Islet precursor cell (in vitro differentiated cells): ENCODE results near the gene TNIK.

ENCODE experiments used
- DNase-seq: peaks from one replicate; pipeline ENCODE4 v3.0.0-alpha.2; 2018

TNIK gene

GRCh38 chr3:171459942-171460724, at the start of gene TNIK:
Gene TNIK (minus strand): TSS chr3:171460405. CDS start chr3:171460063, 342 bp downstream.
- DNase-seq, result peak; percentile 93

- no peak for DNase-seq
Observed at GRCh38 chr3:171508676-171509075, 48.5 kb upstream of the TNIK start.

GRCh38 chr3:171508206-171508605, 48.0 kb upstream of the TNIK start:
- no peak for DNase-seq

- DNase-seq, result no peak
Observed at GRCh38 chr3:171506743-171507319, 46.6 kb upstream of the TNIK start.

- DNase-seq, result no peak
Observed at GRCh38 chr3:171505822-171506333, 45.7 kb upstream of the TNIK start.

- DNase-seq, result no peak
Observed at GRCh38 chr3:171504376-171504775, 44.2 kb upstream of the TNIK start.

- no peak for DNase-seq
Observed at GRCh38 chr3:171503817-171504216, 43.6 kb upstream of the TNIK start.

GRCh38 chr3:171498921-171499320, 38.7 kb upstream of the TNIK start:
- DNase-seq, result no peak

- DNase-seq, result no peak
Observed at GRCh38 chr3:171497468-171497867, 37.3 kb upstream of the TNIK start.

GRCh38 chr3:171495413-171495812, 35.2 kb upstream of the TNIK start:
- no peak for DNase-seq

- DNase-seq, result no peak
Observed at GRCh38 chr3:171494457-171495109, 34.4 kb upstream of the TNIK start.

- DNase-seq, result no peak
Observed at GRCh38 chr3:171491361-171491760, 31.2 kb upstream of the TNIK start.

GRCh38 chr3:171490901-171491300, 30.7 kb upstream of the TNIK start:
- no peak for DNase-seq

GRCh38 chr3:171489348-171489747, 29.1 kb upstream of the TNIK start:
- DNase-seq, result no peak

GRCh38 chr3:171488479-171488878, 28.3 kb upstream of the TNIK start:
- no peak for DNase-seq

- no peak for DNase-seq
Observed at GRCh38 chr3:171487382-171487781, 27.2 kb upstream of the TNIK start.

- no peak for DNase-seq
Observed at GRCh38 chr3:171485338-171485737, 25.1 kb upstream of the TNIK start.

- DNase-seq, result no peak
Observed at GRCh38 chr3:171481011-171481410, 20.8 kb upstream of the TNIK start.

GRCh38 chr3:171480526-171480925, 20.3 kb upstream of the TNIK start:
- DNase-seq, result no peak

GRCh38 chr3:171476532-171477102, 16.4 kb upstream of the TNIK start:
- DNase-seq, result no peak

- no peak for DNase-seq
Observed at GRCh38 chr3:171472552-171472951, 12.3 kb upstream of the TNIK start.

- DNase-seq, result no peak
Observed at GRCh38 chr3:171470714-171471227, 10.6 kb upstream of the TNIK start.

- no peak for DNase-seq
Observed at GRCh38 chr3:171469376-171469775, 9.2 kb upstream of the TNIK start.
